Measurements from ENCODE around the gene IGSF21. TPM values are rescaled to one million over a fixed set of nuclear protein-coding genes. Genes with fewer than 3 reads are reported as not detected.

The IGSF21 gene
- total RNA-seq, 1 donor from 2014 or later: 1.3 TPM

- peak overlapping the region; percentile 17 for H3K27ac Mint-ChIP-seq (ENCODE audit: unreplicated experiment)
- peaks cover 7% of the 10 kb centered on the region for H3K27me3 Mint-ChIP-seq (ENCODE audit: unreplicated experiment)
- no peak overlapping the region for H3K4me3 Mint-ChIP-seq (ENCODE audit: unreplicated experiment)
- no peaks in the 10 kb centered on the region for H3K36me3 Mint-ChIP-seq (ENCODE audit: unreplicated experiment)
- no peak for DNase-seq
- H3K4me1 Mint-ChIP-seq (ENCODE audit: low read depth, unreplicated experiment): peaks cover 30% of the 10 kb centered on the region
- H3K9me3 Mint-ChIP-seq (ENCODE audit: unreplicated experiment): no peaks in the 10 kb centered on the region
- no peak for TF ChIP-seq CTCF (IDR thresholded peaks at IDR 0.05; ENCODE audit: partially characterized antibody, unreplicated experiment)
These were observed 70.5 kb downstream of the IGSF21 start for GRCh38 chr1:18178111-18178510.

GRCh38 chr1:18179009-18179408, 71.4 kb downstream of the IGSF21 start:
- Mint-ChIP-seq H3K36me3 (ENCODE audit: unreplicated experiment) (no peaks in the 10 kb centered on the region), H3K4me3 (ENCODE audit: unreplicated experiment) (no peak overlapping the region), H3K27ac (ENCODE audit: unreplicated experiment) (no peak overlapping the region), H3K4me1 (ENCODE audit: low read depth, unreplicated experiment) (peaks cover 37% of the 10 kb centered on the region), H3K9me3 (ENCODE audit: unreplicated experiment) (peaks cover 2% of the 10 kb centered on the region), H3K27me3 (ENCODE audit: unreplicated experiment) (peaks cover 10% of the 10 kb centered on the region)
- DNase-seq: no peak
- TF ChIP-seq CTCF (IDR thresholded peaks at IDR 0.05; ENCODE audit: partially characterized antibody, unreplicated experiment): no peak

GRCh38 chr1:18182398-18183160, 75.0 kb downstream of the IGSF21 start:
- Mint-ChIP-seq H3K4me3 (ENCODE audit: unreplicated experiment) (peak overlapping the region; percentile 23), H3K4me1 (ENCODE audit: low read depth, unreplicated experiment) (peaks cover 39% of the 10 kb centered on the region), H3K27me3 (ENCODE audit: unreplicated experiment) (peaks cover 8% of the 10 kb centered on the region), H3K36me3 (ENCODE audit: unreplicated experiment) (no peaks in the 10 kb centered on the region), H3K9me3 (ENCODE audit: unreplicated experiment) (peaks cover 4% of the 10 kb centered on the region), H3K27ac (ENCODE audit: unreplicated experiment) (peak overlapping the region; percentile 79)
- DNase-seq: peak; percentile 58
- TF ChIP-seq CTCF (IDR thresholded peaks at IDR 0.05; ENCODE audit: partially characterized antibody, unreplicated experiment): no peak

- peak; percentile 41 for DNase-seq
- H3K36me3 Mint-ChIP-seq (ENCODE audit: unreplicated experiment): no peaks in the 10 kb centered on the region
- no peak overlapping the region for H3K4me3 Mint-ChIP-seq (ENCODE audit: unreplicated experiment)
- TF ChIP-seq CTCF (IDR thresholded peaks at IDR 0.05; ENCODE audit: partially characterized antibody, unreplicated experiment): no peak
- peaks cover 4% of the 10 kb centered on the region for H3K9me3 Mint-ChIP-seq (ENCODE audit: unreplicated experiment)
- H3K4me1 Mint-ChIP-seq (ENCODE audit: low read depth, unreplicated experiment): peaks cover 37% of the 10 kb centered on the region
- peaks cover 8% of the 10 kb centered on the region for H3K27me3 Mint-ChIP-seq (ENCODE audit: unreplicated experiment)
- H3K27ac Mint-ChIP-seq (ENCODE audit: unreplicated experiment): peak overlapping the region; percentile 88
These were observed 75.9 kb downstream of the IGSF21 start for GRCh38 chr1:18183533-18183932.

GRCh38 chr1:18187054-18187453, 79.5 kb downstream of the IGSF21 start:
- Mint-ChIP-seq H3K36me3 (ENCODE audit: unreplicated experiment) (no peaks in the 10 kb centered on the region), H3K9me3 (ENCODE audit: unreplicated experiment) (peaks cover 7% of the 10 kb centered on the region), H3K27me3 (ENCODE audit: unreplicated experiment) (peaks cover 8% of the 10 kb centered on the region), H3K27ac (ENCODE audit: unreplicated experiment) (no peak overlapping the region), H3K4me3 (ENCODE audit: unreplicated experiment) (no peak overlapping the region), H3K4me1 (ENCODE audit: low read depth, unreplicated experiment) (peaks cover 48% of the 10 kb centered on the region)
- no peak for DNase-seq
- no peak for TF ChIP-seq CTCF (IDR thresholded peaks at IDR 0.05; ENCODE audit: partially characterized antibody, unreplicated experiment)
